ENCODE data around the gene KCNJ1. TPM values are rescaled to one million over a fixed set of nuclear protein-coding genes. Genes with fewer than 3 reads are reported as not detected.

The KCNJ1 gene
- polyA plus RNA-seq, 1 donor from 2014 or later = 0.30 TPM

GRCh38 chr11:128789497-128790150, 77.5 kb downstream of the KCNJ1 start:
- Mint-ChIP-seq H3K27ac (peak overlapping the region in 1 of 3 donors; percentile 21), H3K4me1 (peaks cover 10 to 18% (median 14%) of the 10 kb centered on the region in 3 donors), H3K4me3 (no peak overlapping the region), H3K36me3 (peaks cover 11% of the 10 kb centered on the region), H3K27me3 (no peaks in the 10 kb centered on the region), H3K9me3 (no peaks in the 10 kb centered on the region)

Other genes starting within 250 kb of the KCNJ1 start
- 113 TPM for gene FLI1, start 173.2 kb downstream of the KCNJ1 start, polyA plus RNA-seq
- gene KCNJ5, start 24.1 kb upstream of the KCNJ1 start, polyA plus RNA-seq = not detected
- not detected for gene TP53AIP1, start 75.6 kb upstream of the KCNJ1 start, polyA plus RNA-seq